HG03354 (cell line): Measurements from ENCODE around the gene SEMA3G.

Source experiments
- ATAC-seq: cut with Tn5 transposase; IDR thresholded peaks from one replicate; pipeline ENCODE4 v1.9.1; 2021; ENCODE audit warnings: mild to moderate bottlenecking; ENCODE audit not compliant: unreplicated experiment, poor library complexity, severe bottlenecking

SEMA3G gene

DNA sequence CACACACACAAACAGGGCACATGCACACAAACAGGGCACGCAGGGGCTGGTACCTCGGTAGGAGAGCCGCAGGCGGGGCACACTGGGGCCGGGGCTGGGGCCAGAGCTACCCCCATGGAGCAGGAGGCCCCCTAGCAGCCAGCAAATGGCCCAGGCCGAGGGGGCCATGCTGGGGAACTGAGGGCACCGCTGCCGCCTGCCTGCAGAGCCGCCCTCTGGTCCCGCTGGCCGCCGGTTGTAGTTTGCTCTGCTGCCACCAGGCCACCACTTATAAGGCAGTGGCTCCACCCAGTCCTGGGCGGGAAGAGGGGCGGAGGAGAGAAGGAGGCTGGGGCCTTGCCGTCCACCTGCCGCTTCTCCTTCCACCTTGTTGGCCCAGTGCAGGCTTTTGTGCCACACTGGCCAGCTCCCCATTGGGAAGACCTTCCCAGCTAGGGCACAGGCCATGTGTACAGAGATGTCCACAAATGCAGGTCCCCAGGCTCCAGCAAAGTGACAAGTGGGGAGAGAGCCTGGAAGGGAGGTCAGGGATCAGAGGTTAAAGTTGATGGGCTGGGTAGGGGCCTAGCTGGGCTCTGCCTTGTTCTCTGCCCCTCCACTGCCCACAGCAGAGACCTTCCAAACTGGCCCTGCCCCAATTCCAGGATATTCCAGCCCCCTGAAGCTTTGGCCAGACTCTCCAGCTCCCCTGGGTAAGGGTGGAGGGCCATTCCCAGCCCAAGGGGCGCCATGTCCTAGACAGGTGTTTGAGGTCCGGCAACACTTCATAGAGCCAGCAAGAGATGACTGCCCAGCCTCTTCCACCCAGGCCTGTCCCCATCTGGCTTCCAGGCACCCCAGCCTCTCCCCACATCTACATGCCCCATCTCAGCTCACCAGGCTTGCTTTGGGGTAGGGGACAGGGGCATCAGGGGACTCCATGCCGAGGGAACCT lies at the start of gene SEMA3G:
TSS of gene SEMA3G (minus strand) at position 244 of the 934 bp plus-strand sequence. CDS start at position 168, 76 bp downstream.
- ATAC-seq, result peak; percentile 93

DNA sequence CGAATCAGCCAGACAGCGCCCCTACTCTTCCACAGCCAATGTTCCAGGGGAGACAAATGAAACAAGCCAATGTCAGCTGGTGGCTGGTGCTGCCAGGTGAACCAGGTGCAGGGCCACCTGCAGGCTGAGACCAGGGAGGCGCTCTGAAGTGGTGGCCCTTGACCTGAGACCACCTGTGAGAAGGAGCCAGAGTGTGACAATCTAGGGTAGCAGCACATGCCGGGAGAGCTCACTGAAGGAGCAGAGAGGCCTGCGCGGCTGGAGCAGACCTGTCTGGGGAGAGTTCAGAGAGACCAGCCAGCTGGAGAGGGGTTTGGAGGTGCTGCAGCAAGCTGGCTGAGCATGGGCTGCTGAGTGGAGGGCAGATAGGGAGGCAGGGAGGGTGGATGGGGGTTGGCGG lies 49.5 kb upstream of the SEMA3G start:
- ATAC-seq, result no peak

DNA sequence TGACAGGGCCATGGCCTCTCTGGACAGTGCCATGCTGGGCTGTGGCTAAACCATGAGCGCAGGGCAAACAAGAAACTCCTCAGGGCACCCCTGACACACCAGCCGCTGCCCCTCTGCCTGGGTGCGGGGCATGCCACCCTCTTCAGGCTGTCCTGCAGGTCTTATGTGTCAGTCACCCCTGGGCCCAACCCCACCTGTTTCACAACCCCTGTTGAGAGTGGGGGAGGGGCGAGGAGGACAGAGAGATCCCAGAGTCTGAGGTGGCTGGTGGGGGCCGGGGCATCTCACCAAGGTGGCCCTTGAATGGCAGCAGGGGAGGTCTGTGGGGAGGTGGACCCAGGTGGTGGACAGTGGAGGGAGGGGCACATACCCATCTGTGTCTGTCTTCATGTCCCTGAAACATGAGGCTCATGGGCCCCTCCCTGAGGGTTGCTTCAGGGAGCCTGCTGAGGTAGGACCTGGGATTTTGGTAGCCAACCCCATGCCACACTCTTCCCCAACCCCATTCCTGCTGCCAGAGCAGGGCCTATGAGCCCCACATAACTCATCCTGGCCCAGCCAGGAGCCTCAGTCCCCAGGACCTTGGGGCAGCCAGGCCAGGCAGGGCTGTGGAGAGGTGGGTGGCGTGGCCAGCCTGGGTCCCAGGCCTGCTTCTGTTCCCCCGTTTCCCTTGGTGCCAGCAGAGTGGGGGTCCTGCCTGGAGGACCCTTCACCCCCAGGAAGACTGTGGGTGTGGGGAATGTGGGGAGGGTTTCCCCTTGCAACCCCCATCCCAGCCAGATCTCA lies 48.5 kb upstream of the SEMA3G start:
- ATAC-seq, result no peak

DNA sequence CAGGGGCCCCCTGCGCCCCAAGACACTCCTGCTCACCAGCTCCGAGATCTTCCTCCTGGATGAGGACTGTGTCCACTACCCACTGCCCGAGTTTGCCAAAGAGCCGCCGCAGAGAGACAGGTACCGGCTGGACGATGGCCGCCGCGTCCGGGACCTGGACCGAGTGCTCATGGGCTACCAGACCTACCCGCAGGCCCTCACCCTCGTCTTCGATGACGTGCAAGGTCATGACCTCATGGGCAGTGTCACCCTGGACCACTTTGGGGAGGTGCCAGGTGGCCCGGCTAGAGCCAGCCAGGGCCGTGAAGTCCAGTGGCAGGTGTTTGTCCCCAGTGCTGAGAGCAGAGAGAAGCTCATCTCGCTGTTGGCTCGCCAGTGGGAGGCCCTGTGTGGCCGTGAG lies 47.2 kb upstream of the SEMA3G start:
- no peak for ATAC-seq

DNA sequence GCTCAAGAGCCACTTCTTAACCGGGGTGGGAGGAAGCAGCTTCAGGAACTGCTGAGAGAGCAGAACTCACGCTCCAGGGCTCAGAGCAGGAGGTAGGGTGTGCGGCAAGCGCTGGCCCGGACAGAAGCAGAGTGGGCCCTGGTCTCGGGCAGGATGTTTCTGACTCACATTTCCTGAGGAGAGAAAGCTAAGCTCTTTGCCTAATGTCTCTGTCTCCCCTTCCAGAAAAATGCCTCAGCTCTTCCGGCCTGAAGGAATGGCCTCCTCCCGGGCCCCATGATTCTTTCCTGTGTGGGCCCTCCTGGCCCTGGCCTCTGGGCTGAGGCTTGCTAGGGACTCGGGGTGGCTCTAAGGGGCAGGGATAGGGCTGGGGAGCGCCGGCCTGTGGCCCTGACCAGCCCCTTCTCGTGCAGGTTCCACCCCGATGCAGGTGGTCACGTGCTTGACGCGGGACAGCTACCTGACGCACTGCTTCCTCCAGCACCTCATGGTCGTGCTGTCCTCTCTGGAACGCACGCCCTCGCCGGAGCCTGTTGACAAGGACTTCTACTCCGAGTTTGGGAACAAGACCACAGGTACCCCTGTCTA lies 46.1 kb upstream of the SEMA3G start:
- no peak for ATAC-seq

DNA sequence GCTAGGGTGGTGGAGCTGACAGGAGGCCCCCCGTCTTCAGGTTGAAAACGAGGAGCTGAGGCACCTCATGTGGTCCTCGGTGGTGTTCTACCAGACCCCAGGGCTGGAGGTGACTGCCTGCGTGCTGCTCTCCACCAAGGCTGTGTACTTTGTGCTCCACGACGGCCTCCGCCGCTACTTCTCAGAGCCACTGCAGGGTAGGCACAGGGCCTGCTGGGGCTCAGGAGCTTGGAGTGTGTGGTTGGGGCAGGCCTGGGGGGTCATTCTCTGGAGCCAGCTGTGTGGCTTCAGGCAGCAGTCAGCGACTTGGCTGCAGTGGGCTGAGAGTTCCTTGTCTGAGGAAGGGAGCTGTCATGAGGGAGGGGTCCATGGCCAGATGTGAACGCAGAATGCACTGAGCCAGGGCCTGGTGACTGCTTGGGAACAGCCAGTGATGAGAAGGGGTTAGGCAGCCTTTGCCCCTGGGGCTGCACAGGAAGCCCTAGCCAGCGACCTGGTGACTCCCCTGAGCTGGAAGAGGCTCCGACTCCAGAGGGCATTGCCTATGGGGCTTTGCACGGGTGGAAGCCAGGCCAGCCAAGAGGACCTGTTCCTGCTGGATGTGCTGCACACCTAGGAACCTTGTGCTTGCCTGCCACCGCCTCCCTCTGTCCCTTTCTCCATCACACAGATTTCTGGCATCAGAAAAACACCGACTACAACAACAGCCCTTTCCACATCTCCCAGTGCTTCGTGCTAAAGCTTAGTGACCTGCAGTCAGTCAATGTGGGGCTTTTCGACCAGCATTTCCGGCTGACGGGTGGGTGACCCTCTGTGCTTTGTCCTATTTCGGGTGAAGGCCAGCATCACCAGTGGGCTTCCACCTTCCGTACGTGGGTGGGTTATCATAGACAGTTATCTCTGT lies 45.4 kb upstream of the SEMA3G start:
- ATAC-seq, result no peak

DNA sequence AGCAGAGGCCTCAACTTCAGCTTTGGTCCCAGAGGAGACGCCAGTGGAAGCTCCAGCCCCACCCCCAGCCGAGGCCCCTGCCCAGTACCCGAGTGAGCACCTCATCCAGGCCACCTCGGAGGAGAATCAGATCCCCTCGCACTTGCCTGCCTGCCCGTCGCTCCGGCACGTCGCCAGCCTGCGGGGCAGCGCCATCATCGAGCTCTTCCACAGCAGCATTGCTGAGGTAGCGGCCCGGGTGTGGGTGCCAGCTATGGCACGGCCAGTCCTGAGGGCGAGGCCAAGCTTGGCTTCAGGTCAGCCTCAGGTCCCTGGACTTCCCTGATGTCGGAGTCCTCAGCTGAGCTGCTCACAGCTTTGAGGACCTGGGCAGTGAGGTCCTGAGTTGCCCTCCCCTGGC lies 44.5 kb upstream of the SEMA3G start:
- ATAC-seq, result no peak

DNA sequence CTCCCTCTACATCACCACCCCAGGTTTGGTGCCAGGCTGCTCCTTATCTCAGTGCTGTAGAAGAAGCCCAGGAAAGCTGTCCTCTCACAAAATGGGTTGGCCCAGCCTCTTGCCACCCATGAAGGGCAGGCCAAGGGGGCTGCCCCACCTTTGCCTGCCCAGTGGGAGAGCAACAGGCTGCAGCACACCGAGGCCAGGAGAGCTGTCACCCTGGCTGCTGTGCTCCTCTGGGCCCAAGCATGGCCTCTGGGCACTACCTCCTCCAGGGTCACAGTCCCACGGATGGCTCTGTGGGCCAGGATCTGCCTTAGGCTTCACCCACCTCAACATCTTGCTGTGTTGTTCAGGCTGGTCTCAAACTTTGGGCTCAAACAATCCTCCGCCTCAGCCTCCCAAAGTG lies 43.8 kb upstream of the SEMA3G start:
- no peak for ATAC-seq

DNA sequence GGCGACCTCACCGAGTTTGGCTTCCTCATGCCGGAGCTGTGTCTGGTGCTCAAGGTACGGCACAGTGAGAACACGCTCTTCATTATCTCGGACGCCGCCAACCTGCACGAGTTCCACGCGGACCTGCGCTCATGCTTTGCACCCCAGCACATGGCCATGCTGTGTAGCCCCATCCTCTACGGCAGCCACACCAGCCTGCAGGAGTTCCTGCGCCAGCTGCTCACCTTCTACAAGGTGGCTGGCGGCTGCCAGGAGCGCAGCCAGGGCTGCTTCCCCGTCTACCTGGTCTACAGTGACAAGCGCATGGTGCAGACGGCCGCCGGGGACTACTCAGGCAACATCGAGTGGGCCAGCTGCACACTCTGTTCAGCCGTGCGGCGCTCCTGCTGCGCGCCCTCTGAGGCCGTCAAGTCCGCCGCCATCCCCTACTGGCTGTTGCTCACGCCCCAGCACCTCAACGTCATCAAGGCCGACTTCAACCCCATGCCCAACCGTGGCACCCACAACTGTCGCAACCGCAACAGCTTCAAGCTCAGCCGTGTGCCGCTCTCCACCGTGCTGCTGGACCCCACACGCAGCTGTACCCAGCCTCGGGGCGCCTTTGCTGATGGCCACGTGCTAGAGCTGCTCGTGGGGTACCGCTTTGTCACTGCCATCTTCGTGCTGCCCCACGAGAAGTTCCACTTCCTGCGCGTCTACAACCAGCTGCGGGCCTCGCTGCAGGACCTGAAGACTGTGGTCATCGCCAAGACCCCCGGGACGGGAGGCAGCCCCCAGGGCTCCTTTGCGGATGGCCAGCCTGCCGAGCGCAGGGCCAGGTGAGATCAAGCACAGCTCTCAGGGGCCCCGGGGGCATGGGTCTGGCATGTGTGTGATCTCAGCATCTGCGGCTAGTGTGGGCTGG lies 43.1 kb upstream of the SEMA3G start:
- ATAC-seq, result no peak

DNA sequence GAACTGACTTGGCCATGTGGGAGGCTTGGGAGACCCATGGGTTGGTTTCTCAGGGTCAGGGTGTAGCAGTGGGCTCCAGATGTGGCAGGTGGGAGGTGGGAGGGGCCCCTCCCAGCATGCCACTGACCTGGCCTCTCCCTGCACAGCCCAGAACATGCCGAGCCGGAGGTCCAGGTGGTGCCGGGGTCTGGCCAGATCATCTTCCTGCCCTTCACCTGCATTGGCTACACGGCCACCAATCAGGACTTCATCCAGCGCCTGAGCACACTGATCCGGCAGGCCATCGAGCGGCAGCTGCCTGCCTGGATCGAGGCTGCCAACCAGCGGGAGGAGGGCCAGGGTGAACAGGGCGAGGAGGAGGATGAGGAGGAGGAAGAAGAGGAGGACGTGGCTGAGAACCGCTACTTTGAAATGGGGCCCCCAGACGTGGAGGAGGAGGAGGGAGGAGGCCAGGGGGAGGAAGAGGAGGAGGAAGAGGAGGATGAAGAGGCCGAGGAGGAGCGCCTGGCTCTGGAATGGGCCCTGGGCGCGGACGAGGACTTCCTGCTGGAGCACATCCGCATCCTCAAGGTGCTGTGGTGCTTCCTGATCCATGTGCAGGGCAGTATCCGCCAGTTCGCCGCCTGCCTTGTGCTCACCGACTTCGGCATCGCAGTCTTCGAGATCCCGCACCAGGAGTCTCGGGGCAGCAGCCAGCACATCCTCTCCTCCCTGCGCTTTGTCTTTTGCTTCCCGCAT lies 42.3 kb upstream of the SEMA3G start:
- ATAC-seq, result no peak

DNA sequence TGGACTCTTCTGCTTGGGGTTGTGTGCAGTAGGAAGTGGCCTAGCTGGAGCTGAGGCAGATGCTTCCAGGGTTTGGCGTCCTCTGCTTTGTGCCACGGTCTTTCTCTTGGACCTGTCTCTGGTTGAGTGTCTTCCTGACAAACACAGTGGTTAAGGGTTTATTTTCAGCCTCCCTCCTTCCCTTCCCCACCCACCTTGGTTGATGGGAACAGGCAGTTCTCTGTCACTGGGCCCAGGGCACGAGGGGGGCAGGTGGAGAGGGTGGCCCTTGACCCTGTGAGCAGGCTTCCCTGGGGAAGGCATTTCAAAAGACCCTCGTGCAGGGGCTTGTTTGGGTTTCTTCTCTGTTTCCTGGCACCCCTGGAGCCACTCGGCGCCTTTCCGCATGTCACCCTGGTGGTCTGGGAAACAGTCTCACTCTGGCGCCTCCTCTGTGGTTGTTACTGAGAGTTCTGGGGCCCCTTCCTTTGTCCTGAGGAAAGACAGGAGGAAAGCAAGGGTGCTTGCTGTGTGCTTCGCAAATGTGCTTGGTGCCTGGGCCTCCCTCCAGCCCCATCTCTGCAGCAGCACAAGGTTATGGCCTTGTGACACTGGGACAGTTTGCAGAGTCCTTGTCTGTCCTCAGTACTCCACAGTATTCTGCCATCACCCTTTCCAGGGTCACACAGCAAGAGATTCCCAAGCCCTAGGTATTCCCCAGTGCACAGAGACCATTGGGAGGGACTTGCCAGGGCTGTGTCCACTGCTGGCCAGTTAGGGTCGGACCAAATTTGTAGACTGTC lies 40.0 kb upstream of the SEMA3G start:
- no peak for ATAC-seq

DNA sequence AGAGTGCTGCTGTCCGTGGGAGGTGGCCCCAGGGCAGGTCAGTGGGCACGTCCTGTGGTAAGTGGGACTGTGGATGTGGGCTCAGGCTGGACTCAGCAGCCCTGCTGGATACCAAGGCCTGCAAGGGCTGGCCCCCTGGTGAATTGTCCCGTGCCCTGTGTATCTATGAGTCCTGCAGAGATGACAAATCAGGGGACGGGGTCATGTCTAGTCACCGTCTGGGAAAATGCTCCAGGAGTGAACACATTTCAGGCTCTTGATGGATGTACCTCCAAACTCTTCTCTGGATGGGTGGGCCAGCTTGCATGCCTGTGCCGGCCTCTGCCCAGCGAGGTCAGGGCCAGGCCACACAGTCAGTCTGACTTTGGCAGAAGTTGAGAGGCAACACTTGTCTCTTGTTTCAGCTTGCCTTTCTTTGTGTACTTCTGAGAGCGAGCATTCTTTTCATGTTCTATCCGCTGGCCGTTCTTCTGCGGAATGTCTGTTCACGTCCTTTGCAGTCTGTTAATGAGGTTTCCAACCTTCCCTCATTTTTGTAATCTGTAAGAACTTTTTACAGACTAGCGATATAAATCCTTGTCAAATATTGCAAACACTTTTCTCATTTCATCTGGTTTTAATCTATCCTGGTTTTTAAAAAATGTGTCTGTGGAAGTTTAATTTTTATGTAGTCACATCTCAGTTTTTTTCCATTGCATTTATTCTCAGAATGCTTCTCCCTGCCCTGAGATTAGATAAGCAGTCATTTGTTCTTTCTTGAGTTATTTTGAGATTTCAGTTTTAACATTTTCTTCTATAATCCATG lies 38.9 kb upstream of the SEMA3G start:
- ATAC-seq, result no peak

DNA sequence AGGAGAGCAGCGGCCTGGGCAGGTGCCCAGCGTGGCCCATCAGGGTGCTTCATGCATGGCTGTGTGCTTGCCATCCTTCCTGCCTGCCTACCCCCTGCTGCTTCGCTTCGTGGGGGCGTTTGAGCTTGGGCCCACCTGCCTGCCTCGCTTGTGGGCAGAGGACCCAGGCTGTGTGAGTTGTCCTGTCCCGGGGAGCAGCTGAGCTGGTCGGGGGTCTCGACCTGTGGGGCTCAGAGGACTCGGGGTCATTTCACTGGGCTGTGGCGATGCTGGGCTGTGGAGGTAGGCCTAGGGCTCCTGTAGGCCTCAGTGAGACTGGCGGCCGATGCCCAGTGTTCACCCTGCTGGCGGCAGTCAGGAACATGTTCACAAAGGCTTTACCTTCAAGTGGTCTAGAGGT lies 38.2 kb upstream of the SEMA3G start:
- ATAC-seq, result no peak

DNA sequence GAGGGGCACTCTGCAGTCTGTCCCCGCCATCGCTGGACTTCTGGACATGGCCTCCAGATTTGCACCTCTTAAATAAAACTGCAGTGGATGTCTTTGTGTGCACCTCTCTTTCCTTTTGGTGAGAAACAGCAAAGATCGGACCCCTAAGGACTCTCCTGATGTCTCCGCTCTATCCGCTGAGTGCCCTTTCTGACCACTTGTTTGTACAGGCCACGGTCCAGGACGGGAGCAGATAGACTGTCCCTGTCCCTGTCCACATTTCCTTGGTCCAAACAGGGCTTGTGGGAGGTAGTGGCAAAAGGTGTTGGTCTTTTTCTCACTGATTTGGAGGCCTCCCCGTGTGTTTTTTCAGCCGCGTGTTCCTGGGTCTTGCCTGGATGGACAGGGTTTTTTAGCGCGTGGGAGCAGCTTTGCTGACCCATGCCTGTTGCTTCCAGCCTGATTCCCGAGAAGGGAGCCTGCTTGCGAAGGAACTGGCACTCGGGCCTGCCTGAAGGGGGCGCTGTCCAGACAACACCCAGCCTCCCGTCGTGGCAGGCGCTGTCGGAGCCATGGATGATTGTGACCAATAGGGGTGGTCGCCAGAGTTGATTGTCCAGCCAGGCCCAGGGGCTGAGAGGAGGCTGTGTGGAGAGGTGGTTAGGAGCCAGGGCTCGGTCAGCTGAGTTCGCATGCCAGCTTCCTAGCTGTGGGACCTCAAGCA lies 37.1 kb upstream of the SEMA3G start:
- ATAC-seq, result no peak

DNA sequence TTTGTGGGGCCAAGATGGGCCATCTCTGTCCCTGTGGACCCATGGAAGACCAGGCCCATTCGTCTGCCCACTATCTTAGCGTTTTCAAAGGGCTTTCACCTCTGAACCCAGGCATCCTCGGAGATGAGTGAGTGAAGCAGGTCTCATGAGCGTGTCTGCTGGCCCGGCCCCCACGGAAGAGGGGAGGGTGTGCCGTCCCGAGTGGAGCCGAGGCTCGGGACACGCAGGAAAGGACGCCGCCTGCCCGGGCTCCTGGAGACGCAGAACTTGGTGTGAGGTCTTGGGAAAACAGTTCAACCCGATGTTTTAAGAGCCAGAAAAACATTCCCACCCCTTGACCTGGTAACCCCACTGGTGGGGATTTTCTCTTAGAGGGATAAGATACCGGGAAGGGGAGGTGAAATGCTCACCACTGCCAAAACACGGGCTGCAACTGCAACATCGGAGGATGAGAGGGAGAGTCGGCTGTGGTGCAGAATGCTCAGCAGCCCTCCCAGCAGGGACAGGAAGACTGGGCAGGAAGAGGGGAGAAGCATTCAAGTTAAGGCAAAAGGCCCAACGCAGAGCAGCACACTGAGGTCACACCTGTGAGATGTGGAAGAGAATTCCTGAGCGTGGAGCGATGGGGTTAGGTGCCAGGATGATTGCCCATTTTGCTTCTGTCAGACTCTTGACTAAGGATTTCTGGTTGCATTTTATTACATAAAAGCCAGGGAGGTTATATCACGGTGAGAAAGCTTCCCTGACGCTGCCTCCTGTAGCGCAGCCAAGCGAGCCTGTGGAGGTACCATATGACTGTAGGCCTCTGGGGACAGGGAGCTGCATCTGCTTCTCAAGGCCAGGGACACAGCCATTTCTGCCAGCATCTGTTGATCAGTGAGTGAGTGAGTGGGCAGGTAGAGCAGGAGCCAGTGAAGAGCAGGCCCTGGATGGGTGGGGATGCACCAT lies 36.1 kb upstream of the SEMA3G start:
- ATAC-seq, result no peak
